Keratinocyte (primary cell): ENCODE measurements around the gene FER1L5.

ENCODE experiments used
- EZH2 ChIP-seq: IDR thresholded peaks from one replicate; pipeline ENCODE4 v1.6.1; 2012; ENCODE audit warnings: inconsistent platforms, mild to moderate bottlenecking, low read length, moderate library complexity
- TF ChIP-seq, protein P1 (sequence below), 3 experiments: IDR thresholded peaks in 1 of 3; conservative IDR thresholded peaks in 1 of 3; optimal IDR thresholded peaks in 1 of 3; 2 replicates in 2 of 3; 3 replicates in 1 of 3; pipeline versions ENCODE3 to v1.5.1; 2011; ENCODE audit warnings: low read length in 3 of 3, mild to moderate bottlenecking in 3 of 3, moderate library complexity in 2 of 3, control low read depth in 1 of 3, inconsistent platforms in 1 of 3; ENCODE audit not compliant: insufficient read depth in 2 of 3; ENCODE audit errors: extremely low read depth in 1 of 3

DNA sequence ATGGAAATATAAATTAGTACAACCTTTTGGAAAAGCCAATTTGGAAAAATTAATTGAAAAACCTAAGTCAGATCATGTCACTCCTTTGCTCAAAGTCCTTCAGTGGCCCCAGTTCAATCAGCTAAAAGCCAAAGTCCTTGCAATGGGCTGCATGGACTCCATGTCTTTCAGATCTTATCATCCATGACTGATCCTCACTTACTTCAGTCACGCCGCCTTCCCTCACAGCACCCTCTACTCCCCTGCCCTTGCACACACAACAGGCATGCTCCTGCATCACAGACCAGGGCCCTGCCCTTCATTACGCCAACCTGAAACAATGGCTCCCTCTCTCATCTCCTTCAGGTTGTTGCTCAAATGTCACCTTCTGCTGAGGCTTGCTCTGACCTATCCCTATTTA, 20.0 kb upstream of the FER1L5 start:
- TF ChIP-seq, protein P1, sequence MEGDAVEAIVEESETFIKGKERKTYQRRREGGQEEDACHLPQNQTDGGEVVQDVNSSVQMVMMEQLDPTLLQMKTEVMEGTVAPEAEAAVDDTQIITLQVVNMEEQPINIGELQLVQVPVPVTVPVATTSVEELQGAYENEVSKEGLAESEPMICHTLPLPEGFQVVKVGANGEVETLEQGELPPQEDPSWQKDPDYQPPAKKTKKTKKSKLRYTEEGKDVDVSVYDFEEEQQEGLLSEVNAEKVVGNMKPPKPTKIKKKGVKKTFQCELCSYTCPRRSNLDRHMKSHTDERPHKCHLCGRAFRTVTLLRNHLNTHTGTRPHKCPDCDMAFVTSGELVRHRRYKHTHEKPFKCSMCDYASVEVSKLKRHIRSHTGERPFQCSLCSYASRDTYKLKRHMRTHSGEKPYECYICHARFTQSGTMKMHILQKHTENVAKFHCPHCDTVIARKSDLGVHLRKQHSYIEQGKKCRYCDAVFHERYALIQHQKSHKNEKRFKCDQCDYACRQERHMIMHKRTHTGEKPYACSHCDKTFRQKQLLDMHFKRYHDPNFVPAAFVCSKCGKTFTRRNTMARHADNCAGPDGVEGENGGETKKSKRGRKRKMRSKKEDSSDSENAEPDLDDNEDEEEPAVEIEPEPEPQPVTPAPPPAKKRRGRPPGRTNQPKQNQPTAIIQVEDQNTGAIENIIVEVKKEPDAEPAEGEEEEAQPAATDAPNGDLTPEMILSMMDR (optimal IDR thresholded peaks at IDR 0.05 in 1 of 3, IDR thresholded peaks at IDR 0.05 in 1 of 3, conservative IDR thresholded peaks at IDR 0.05 in 1 of 3; ENCODE audit: extremely low read depth in 1 of 3, insufficient read depth in 2 of 3, low read length in 3 of 3): no peak
- TF ChIP-seq EZH2: no peak
